ENCODE measurements around the gene RPRD2.
A peak's percentile ranks its signal among the peaks of the same experiment; 100 is the strongest.

Gene RPRD2

DNA sequence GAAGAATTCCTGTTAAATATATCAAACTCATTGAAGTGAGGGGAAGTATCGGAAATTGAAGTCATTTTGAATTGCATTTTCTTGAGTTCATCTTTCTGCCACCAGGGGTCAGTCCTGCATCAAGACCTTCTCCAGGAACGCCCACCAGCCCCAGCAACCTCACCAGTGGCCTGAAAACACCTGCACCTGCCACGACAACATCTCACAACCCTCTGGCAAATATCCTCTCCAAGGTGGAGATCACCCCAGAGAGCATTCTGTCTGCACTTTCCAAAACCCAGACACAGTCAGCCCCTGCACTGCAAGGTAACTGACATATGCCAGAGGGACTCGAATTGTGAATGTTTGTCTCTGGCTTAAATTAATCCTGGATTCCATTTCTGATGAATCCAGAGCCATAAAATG is 100.5 kb downstream of the RPRD2 start:
- no peaks in the 10 kb centered on the region for H3K9me3 ChIP-seq (ENCODE audit: low read depth, low read length)
- TF ChIP-seq EZH2 (IDR thresholded peaks at IDR 0.05) (no peak), POLR2AphosphoS5 (IDR thresholded peaks at IDR 0.05; ENCODE audit: borderline replicate concordance, low read depth, low read length) (no peak), FOXP2 (optimal IDR thresholded peaks at IDR 0.05; ENCODE audit: control extremely low read depth, extremely low read length, insufficient read depth) (no peak)
- peaks cover 30% of the 10 kb centered on the region for H3K36me3 ChIP-seq (ENCODE audit: insufficient read depth, low read length)
- no peak overlapping the region for H3K27ac ChIP-seq
- no peak overlapping the region for H3K4me3 ChIP-seq
- DNase-seq (ENCODE audit: low read depth, low spot score) = peak; percentile 34
- no peak overlapping the region for H3K9ac ChIP-seq (ENCODE audit: insufficient read length)

DNA sequence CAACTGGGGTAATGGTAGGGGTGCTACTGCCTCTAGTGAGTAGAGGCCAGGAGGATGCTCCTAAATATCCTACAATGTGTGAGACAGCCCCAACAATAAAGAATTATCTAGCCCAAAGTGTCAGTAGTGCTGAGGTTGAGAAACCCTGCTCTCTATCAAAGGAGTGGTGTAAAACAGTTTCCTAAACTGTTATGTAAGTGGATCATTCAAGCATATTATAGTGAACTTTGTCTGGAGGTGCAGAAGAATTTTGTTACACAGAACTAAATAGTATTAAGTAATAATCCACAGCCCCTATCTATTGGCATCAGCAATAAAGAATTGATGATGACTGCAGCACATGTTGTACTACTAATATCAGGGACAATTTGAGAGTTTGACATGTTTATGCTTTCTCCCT is 103.0 kb downstream of the RPRD2 start:
- TF ChIP-seq EZH2 (IDR thresholded peaks at IDR 0.05) = no peak
- no peak for TF ChIP-seq POLR2AphosphoS5 (IDR thresholded peaks at IDR 0.05; ENCODE audit: borderline replicate concordance, low read depth, low read length)
- no peak for TF ChIP-seq FOXP2 (optimal IDR thresholded peaks at IDR 0.05; ENCODE audit: control extremely low read depth, extremely low read length, insufficient read depth)
- H3K4me3 ChIP-seq = no peak overlapping the region
- H3K36me3 ChIP-seq (ENCODE audit: insufficient read depth, low read length) = peaks cover 42% of the 10 kb centered on the region
- H3K9me3 ChIP-seq (ENCODE audit: low read depth, low read length) = no peaks in the 10 kb centered on the region
- no peak overlapping the region for H3K9ac ChIP-seq (ENCODE audit: insufficient read length)
- H3K27ac ChIP-seq = no peak overlapping the region
- DNase-seq (ENCODE audit: low read depth, low spot score) = no peak

DNA sequence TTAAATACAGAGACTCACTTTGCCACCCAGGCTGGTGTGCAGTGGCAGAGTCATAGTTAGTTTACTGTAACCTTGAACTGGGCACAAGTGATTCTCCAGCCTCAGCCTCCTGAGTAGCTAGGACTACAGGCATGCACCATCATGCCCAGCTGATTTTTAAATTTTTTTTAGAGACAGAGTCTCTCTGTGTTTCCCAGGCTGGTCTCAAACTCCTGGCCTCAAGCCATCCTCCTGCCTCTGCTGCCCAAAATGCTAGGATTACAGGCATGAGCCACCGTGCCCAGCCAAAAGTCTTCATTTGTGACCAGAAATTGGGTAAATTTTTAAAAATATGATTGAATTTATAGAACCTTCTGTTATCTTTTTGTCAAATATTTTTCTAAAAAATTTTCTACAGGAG is 105.3 kb downstream of the RPRD2 start:
- no peak for TF ChIP-seq FOXP2 (optimal IDR thresholded peaks at IDR 0.05; ENCODE audit: control extremely low read depth, extremely low read length, insufficient read depth)
- no peak for TF ChIP-seq EZH2 (IDR thresholded peaks at IDR 0.05)
- Histone ChIP-seq H3K9me3 (ENCODE audit: low read depth, low read length) (no peaks in the 10 kb centered on the region), H3K27ac (0 out of 2 replicates have a peak overlapping the region, but pooled peaks have one; percentile 5), H3K9ac (ENCODE audit: insufficient read length) (no peak overlapping the region), H3K4me3 (no peak overlapping the region), H3K36me3 (ENCODE audit: insufficient read depth, low read length) (peaks cover 51% of the 10 kb centered on the region)
- DNase-seq (ENCODE audit: low read depth, low spot score) = no peak

DNA sequence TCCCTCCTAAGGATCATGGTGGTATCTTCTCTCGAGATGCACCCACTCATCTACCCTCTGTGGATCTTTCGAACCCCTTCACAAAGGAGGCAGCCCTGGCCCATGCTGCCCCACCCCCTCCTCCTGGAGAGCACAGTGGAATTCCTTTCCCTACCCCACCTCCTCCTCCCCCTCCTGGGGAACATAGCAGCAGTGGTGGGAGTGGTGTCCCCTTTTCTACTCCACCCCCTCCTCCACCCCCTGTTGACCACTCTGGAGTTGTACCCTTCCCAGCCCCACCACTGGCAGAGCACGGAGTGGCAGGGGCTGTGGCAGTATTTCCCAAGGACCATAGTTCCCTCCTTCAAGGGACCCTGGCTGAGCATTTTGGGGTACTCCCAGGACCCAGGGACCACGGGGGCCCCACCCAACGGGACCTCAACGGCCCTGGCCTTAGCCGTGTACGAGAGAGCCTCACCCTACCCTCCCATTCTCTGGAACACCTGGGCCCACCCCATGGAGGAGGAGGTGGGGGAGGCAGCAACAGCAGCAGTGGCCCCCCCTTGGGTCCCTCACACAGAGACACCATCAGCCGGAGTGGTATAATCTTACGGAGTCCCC is 108.8 kb downstream of the RPRD2 start:
- no peak for TF ChIP-seq EZH2 (IDR thresholded peaks at IDR 0.05)
- no peak for TF ChIP-seq POLR2AphosphoS5 (IDR thresholded peaks at IDR 0.05; ENCODE audit: borderline replicate concordance, low read depth, low read length)
- TF ChIP-seq FOXP2 (optimal IDR thresholded peaks at IDR 0.05; ENCODE audit: control extremely low read depth, extremely low read length, insufficient read depth) = no peak
- Histone ChIP-seq H3K27ac (no peak overlapping the region), H3K36me3 (ENCODE audit: insufficient read depth, low read length) (peaks cover 37% of the 10 kb centered on the region), H3K9ac (ENCODE audit: insufficient read length) (no peak overlapping the region), H3K9me3 (ENCODE audit: low read depth, low read length) (no peaks in the 10 kb centered on the region), H3K4me3 (no peak overlapping the region)
- DNase-seq (ENCODE audit: low read depth, low spot score) = no peak

DNA sequence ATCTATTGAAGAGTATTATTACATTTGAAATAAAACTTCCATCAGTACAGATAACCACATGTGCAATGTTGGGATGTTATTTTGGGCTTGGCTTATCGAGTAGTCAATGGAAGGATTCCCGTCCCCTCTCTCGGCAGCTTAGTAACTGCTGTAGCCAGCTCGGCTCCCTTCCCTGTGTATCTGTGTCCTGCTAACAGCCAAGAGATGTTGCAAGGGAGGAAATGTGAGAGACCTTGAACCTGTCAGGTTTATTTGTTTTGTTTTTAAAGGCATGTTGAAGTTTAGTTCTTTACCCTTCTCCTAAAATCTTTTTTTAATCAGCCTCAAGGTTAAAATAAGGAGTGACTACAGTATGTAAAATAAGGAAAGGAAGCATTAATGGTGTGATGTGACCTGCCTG is 109.7 kb downstream of the RPRD2 start:
- no peaks in the 10 kb centered on the region for H3K9me3 ChIP-seq (ENCODE audit: low read depth, low read length)
- no peak overlapping the region for H3K9ac ChIP-seq (ENCODE audit: insufficient read length)
- peaks cover 37% of the 10 kb centered on the region for H3K36me3 ChIP-seq (ENCODE audit: insufficient read depth, low read length)
- H3K4me3 ChIP-seq = no peak overlapping the region
- no peak for DNase-seq (ENCODE audit: low read depth, low spot score)
- TF ChIP-seq FOXP2 (optimal IDR thresholded peaks at IDR 0.05; ENCODE audit: control extremely low read depth, extremely low read length, insufficient read depth) (no peak), EZH2 (IDR thresholded peaks at IDR 0.05) (no peak), POLR2AphosphoS5 (IDR thresholded peaks at IDR 0.05; ENCODE audit: borderline replicate concordance, low read depth, low read length) (no peak)
- peak overlapping the region; percentile 32; the same call in 1 of the 2 replicates for H3K27ac ChIP-seq

DNA sequence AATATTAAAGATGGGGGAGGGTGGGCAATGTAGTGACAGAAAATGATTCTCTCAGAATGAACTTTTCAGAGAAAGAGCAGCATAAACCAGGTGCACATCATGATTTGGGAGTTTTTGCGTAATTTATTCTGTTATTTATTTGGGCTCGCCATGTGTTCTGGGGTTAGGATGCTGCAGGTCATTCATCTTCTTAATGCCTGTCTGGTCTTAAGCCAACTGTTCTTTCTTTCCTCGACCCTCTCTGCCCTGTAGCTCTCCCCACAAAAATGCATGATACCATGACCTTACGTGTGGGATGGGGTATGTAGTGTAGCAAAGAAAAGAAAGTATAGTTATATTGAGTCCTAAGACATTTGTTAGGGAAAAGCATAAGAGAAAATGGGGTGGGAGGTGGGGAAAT is 110.9 kb downstream of the RPRD2 start:
- no peak for DNase-seq (ENCODE audit: low read depth, low spot score)
- Histone ChIP-seq H3K27ac (no peak overlapping the region), H3K9ac (ENCODE audit: insufficient read length) (no peak overlapping the region), H3K36me3 (ENCODE audit: insufficient read depth, low read length) (peaks cover 32% of the 10 kb centered on the region), H3K4me3 (no peak overlapping the region), H3K9me3 (ENCODE audit: low read depth, low read length) (no peaks in the 10 kb centered on the region)
- TF ChIP-seq EZH2 (IDR thresholded peaks at IDR 0.05) (no peak), POLR2AphosphoS5 (IDR thresholded peaks at IDR 0.05; ENCODE audit: borderline replicate concordance, low read depth, low read length) (no peak), FOXP2 (optimal IDR thresholded peaks at IDR 0.05; ENCODE audit: control extremely low read depth, extremely low read length, insufficient read depth) (no peak)

DNA sequence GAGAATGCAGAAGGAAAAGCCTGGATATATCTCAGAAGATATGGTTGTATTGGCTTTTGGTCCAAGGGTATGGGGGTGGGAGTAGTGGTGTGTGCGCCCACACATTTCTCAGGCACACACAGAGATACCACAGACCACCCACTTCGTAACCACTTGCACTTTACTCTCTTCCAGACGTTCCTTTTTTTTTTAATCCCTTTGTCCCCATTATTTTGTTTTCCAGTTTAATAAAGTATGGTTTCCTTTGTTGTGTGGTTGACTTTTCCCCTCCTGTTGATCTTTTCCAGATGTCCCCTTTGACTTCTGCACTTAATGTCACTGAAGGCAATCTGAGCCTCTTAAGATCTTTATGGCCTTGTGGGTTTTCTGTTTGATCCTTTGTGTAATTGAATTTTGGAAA is 112.8 kb downstream of the RPRD2 start:
- Histone ChIP-seq H3K27ac (0 out of 2 replicates have a peak overlapping the region, but pooled peaks have one; percentile 1), H3K36me3 (ENCODE audit: insufficient read depth, low read length) (peaks cover 13% of the 10 kb centered on the region), H3K4me3 (no peak overlapping the region), H3K9me3 (ENCODE audit: low read depth, low read length) (no peaks in the 10 kb centered on the region), H3K9ac (ENCODE audit: insufficient read length) (no peak overlapping the region)
- TF ChIP-seq EZH2 (IDR thresholded peaks at IDR 0.05) = no peak
- 0 out of 2 replicates have a peak, but pooled peaks have one; percentile 10 for TF ChIP-seq POLR2AphosphoS5 (IDR thresholded peaks at IDR 0.05; ENCODE audit: borderline replicate concordance, low read depth, low read length)
- no peak for TF ChIP-seq FOXP2 (optimal IDR thresholded peaks at IDR 0.05; ENCODE audit: control extremely low read depth, extremely low read length, insufficient read depth)
- DNase-seq (ENCODE audit: low read depth, low spot score) = no peak

DNA sequence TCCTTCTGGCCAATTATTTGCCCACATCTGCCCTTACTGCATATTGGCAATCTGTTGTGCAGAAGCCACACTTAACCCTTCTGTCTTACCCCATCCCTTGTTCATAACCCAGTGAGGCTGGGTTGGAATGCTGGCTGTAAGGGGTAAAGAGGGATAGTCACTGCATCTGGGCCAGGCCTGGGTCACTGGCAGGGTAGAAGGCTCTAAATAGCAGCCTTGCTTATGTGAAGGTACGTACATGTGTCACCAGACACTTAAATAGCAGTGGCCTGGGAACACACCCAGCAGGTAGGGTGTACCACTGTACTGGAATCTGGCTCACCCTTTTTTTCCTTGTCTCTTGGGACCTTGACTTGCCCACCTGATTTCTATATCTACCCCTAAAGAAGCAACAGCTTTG is 113.4 kb downstream of the RPRD2 start:
- TF ChIP-seq POLR2AphosphoS5 (IDR thresholded peaks at IDR 0.05; ENCODE audit: borderline replicate concordance, low read depth, low read length) (no peak), EZH2 (IDR thresholded peaks at IDR 0.05) (no peak), FOXP2 (optimal IDR thresholded peaks at IDR 0.05; ENCODE audit: control extremely low read depth, extremely low read length, insufficient read depth) (no peak)
- Histone ChIP-seq H3K27ac (no peak overlapping the region), H3K4me3 (no peak overlapping the region), H3K9me3 (ENCODE audit: low read depth, low read length) (no peaks in the 10 kb centered on the region), H3K9ac (ENCODE audit: insufficient read length) (no peak overlapping the region), H3K36me3 (ENCODE audit: insufficient read depth, low read length) (peaks cover 8% of the 10 kb centered on the region)
- no peak for DNase-seq (ENCODE audit: low read depth, low spot score)

DNA sequence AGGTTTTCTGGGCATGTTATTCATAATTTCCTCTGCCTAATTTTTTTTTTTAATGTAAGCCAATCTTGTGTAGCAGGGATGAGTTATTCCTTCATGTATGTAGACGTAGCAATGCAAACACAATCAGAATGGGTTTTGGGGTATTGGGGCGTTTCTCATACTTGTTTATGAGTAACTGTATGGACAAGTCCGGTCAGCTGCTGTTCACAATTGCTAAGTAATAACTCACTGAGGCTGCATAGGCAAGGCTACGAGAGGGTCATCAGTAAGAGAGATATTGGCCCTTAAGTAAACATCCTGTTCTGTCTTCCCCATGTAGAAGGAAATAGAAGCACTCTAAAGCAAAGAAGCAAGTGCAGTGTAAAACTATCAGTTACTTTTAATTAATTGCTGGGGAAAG is 113.8 kb downstream of the RPRD2 start:
- Histone ChIP-seq H3K36me3 (ENCODE audit: insufficient read depth, low read length) (peaks cover 3% of the 10 kb centered on the region), H3K4me3 (no peak overlapping the region), H3K9me3 (ENCODE audit: low read depth, low read length) (no peaks in the 10 kb centered on the region), H3K27ac (no peak overlapping the region), H3K9ac (ENCODE audit: insufficient read length) (no peak overlapping the region)
- DNase-seq (ENCODE audit: low read depth, low spot score) = no peak
- TF ChIP-seq POLR2AphosphoS5 (IDR thresholded peaks at IDR 0.05; ENCODE audit: borderline replicate concordance, low read depth, low read length) (no peak), FOXP2 (optimal IDR thresholded peaks at IDR 0.05; ENCODE audit: control extremely low read depth, extremely low read length, insufficient read depth) (no peak), EZH2 (IDR thresholded peaks at IDR 0.05) (no peak)
